GM23338 (cell line): ENCODE measurements around the gene TMEM63C. TPM values are rescaled to one million over a fixed set of nuclear protein-coding genes. Genes with fewer than 3 reads are reported as not detected.

Experiments
- ATAC-seq: fragments of 200-7000 bp; cut with Tn5 transposase; 3 replicates; pipeline ENCODE4 v1.9.1; 2020
- DNase-seq: peaks from one replicate; pipeline ENCODE4 v3.0.0-alpha.2; 2015; ENCODE audit warnings: low spot score
- H2AFZ ChIP-seq: fragments of 200-600 bp; sonication (generic); 2 replicates; pipeline ENCODE4 v1.8.0; 2016; ENCODE audit warnings: antibody characterized with exemption, mild to moderate bottlenecking, moderate library complexity
- H3F3A ChIP-seq: fragments of 200-600 bp; sonication (generic); replicated peaks from 2 replicates; pipeline ENCODE4 v1.8.0; 2017; ENCODE audit warnings: antibody characterized with exemption, mixed run types, low read depth
- H3K27ac ChIP-seq: fragments of 200-600 bp; sonication (generic); 2 replicates; pipeline ENCODE4 v1.6.1; 2016; ENCODE audit warnings: low read depth
- H3K27me3 ChIP-seq: fragments of 200-600 bp; sonication (generic); 2 replicates; pipeline ENCODE4 v1.8.0; 2016; ENCODE audit warnings: mild to moderate bottlenecking, mixed run types, moderate library complexity; ENCODE audit not compliant: insufficient read depth
- H3K36me3 ChIP-seq: fragments of 200-600 bp; sonication (generic); 2 replicates; pipeline ENCODE4 v1.8.0; 2016; ENCODE audit warnings: mild to moderate bottlenecking; ENCODE audit not compliant: insufficient read depth
- H3K4me1 ChIP-seq: fragments of 200-600 bp; sonication (generic); 2 replicates; pipeline ENCODE4 v1.8.0; 2016; ENCODE audit warnings: mild to moderate bottlenecking, moderate library complexity; ENCODE audit not compliant: insufficient read depth
- H3K4me2 ChIP-seq: fragments of 200-600 bp; sonication (generic); 2 replicates; pipeline ENCODE4 v1.7.1; 2017; ENCODE audit warnings: mixed run types
- H3K4me3 ChIP-seq: fragments of 200-600 bp; sonication (generic); 2 replicates; pipeline ENCODE4 v1.6.1; 2016; ENCODE audit warnings: mixed run types
- H3K79me2 ChIP-seq: fragments of 200-600 bp; sonication (generic); replicated peaks from 2 replicates; pipeline ENCODE4 v1.8.0; 2017; ENCODE audit warnings: mild to moderate bottlenecking; ENCODE audit not compliant: insufficient read depth
- H3K9me2 ChIP-seq: fragments of 200-600 bp; sonication (generic); 2 replicates; pipeline ENCODE4 v1.8.0; 2017; ENCODE audit not compliant: insufficient read depth
- H4K20me1 ChIP-seq: fragments of 200-600 bp; sonication (generic); replicated peaks from 2 replicates; pipeline ENCODE4 v1.8.0; 2017; ENCODE audit warnings: mild to moderate bottlenecking; ENCODE audit not compliant: insufficient read depth
- H3K27ac Mint-ChIP-seq: 2 replicates; pipeline ENCODE4 v1.8.0; 2020; ENCODE audit warnings: inconsistent platforms, mild to moderate bottlenecking, moderate library complexity, mixed read lengths
- H3K27me3 Mint-ChIP-seq: 3 replicates; pipeline ENCODE4 v1.8.0; 2022; ENCODE audit warnings: low read depth, mild to moderate bottlenecking, moderate library complexity, mixed read lengths, inconsistent platforms; ENCODE audit not compliant: insufficient read depth, poor library complexity
- H3K36me3 Mint-ChIP-seq: 3 replicates; pipeline ENCODE4 v1.8.0; 2021; ENCODE audit warnings: low read depth, mild to moderate bottlenecking, inconsistent platforms, moderate library complexity, mixed read lengths
- H3K4me1 Mint-ChIP-seq: 3 replicates; pipeline ENCODE4 v1.8.0; 2020; ENCODE audit warnings: mild to moderate bottlenecking, inconsistent platforms, mixed read lengths
- H3K4me3 Mint-ChIP-seq: 3 replicates; pipeline ENCODE4 v1.8.0; 2021; ENCODE audit warnings: moderate library complexity, mild to moderate bottlenecking, inconsistent platforms, mixed read lengths
- H3K9me3 Mint-ChIP-seq: 3 replicates; pipeline ENCODE4 v1.8.0; 2020; ENCODE audit warnings: moderate library complexity, mild to moderate bottlenecking, inconsistent platforms, mixed read lengths
- ETS1 ChIP-seq: IDR thresholded peaks from 2 replicates; pipeline ENCODE4 v1.6.1; 2016; ENCODE audit warnings: antibody characterized with exemption
- JUNB ChIP-seq: IDR thresholded peaks from one replicate; pipeline ENCODE4 v1.6.1; 2016; ENCODE audit warnings: antibody characterized with exemption; ENCODE audit not compliant: unreplicated experiment
- NANOG ChIP-seq: IDR thresholded peaks from 2 replicates; pipeline ENCODE4 v1.6.1; 2016; ENCODE audit warnings: antibody characterized with exemption, borderline replicate concordance
- POLR2AphosphoS5 ChIP-seq: IDR thresholded peaks from 2 replicates; pipeline ENCODE4 v1.6.1; 2016; ENCODE audit warnings: antibody characterized with exemption, low read depth
- STAT1 ChIP-seq: IDR thresholded peaks from one replicate; pipeline ENCODE4 v1.6.1; 2016; ENCODE audit warnings: antibody characterized with exemption; ENCODE audit not compliant: unreplicated experiment
- ZNF462 ChIP-seq: fragments of 250-450 bp; sonication (Bioruptor Pico); IDR thresholded peaks from 2 replicates; pipeline ENCODE4 v1.5.0; 2020; ENCODE audit warnings: mild to moderate bottlenecking, moderate library complexity
- polyA plus RNA-seq: library from polyadenylated mRNA; unstranded; fragments of >200 nt; fragmentation: Nextera tagmentation; extraction: Ambion mirVana; gene quantifications from 2 replicates; pipeline ENCODE4 v1.2.1, GENCODE V29; 2016
- total RNA-seq: library from RNA; depleted of rRNA; stranded (reverse); fragments of >200 nt; shearing (Covaris generic); gene quantifications from 2 replicates; pipeline ENCODE4 v1.2.3, GENCODE V29; 2014

The TMEM63C gene
- total and polyA plus RNA-seq, 2 experiments from 2014 or later: 2.1 to 6.3 TPM

- no peak overlapping the region for H3K27ac Mint-ChIP-seq
- no peaks in the 10 kb centered on the region for H3K27me3 ChIP-seq
- no peak overlapping the region for H2AFZ ChIP-seq
- H3K4me1 ChIP-seq: no peaks in the 10 kb centered on the region
- H3K9me2 ChIP-seq: no peaks in the 10 kb centered on the region
- H3K36me3 Mint-ChIP-seq: peaks cover 32% of the 10 kb centered on the region
- no peak overlapping the region for H3K4me3 ChIP-seq
- no peak overlapping the region for H3K4me2 ChIP-seq
- no peak overlapping the region for H3K4me3 Mint-ChIP-seq
- H3K27ac ChIP-seq: no peak overlapping the region
- H3F3A ChIP-seq: no peaks in the 10 kb centered on the region
- H3K79me2 ChIP-seq: no peaks in the 10 kb centered on the region
- DNase-seq (no peak), ATAC-seq (no peak)
- peaks cover 17% of the 10 kb centered on the region for H3K36me3 ChIP-seq
- H3K9me3 Mint-ChIP-seq: no peaks in the 10 kb centered on the region
- H4K20me1 ChIP-seq: no peaks in the 10 kb centered on the region; the same call in 1 of the 2 replicates
- no peaks in the 10 kb centered on the region for H3K4me1 Mint-ChIP-seq
- TF ChIP-seq POLR2AphosphoS5: no peak
- TF ChIP-seq ZNF462 (CRISPR knock-in tag): no peak
- TF ChIP-seq JUNB: no peak
- no peak for TF ChIP-seq NANOG
- no peak for TF ChIP-seq STAT1
- no peaks in the 10 kb centered on the region for H3K27me3 Mint-ChIP-seq
Observed at GRCh38 chr14:77284466-77284865, 102.9 kb downstream of the TMEM63C start.

- Histone ChIP-seq H4K20me1 (no peaks in the 10 kb centered on the region; the same call in 1 of the 2 replicates), H3K27ac (no peak overlapping the region), H3K9me2 (no peaks in the 10 kb centered on the region), H3K4me3 (no peak overlapping the region), H3K79me2 (no peaks in the 10 kb centered on the region), H3K36me3 (peaks cover 17% of the 10 kb centered on the region), H3K27me3 (no peaks in the 10 kb centered on the region), H3F3A (no peaks in the 10 kb centered on the region), H2AFZ (no peak overlapping the region), H3K4me1 (no peaks in the 10 kb centered on the region), H3K4me2 (no peak overlapping the region)
- no peaks in the 10 kb centered on the region for H3K27me3 Mint-ChIP-seq
- H3K36me3 Mint-ChIP-seq: peaks cover 30% of the 10 kb centered on the region
- H3K9me3 Mint-ChIP-seq: no peaks in the 10 kb centered on the region
- ATAC-seq (no peak), DNase-seq (no peak)
- no peak overlapping the region for H3K27ac Mint-ChIP-seq
- H3K4me1 Mint-ChIP-seq: no peaks in the 10 kb centered on the region
- H3K4me3 Mint-ChIP-seq: no peak overlapping the region
- TF ChIP-seq ZNF462 (CRISPR knock-in tag) (no peak), ETS1 (no peak)
Observed at GRCh38 chr14:77286576-77286975, 105.0 kb downstream of the TMEM63C start.
